ENCODE results near the gene DQX1. TPM values are rescaled to one million over a fixed set of nuclear protein-coding genes. Genes with fewer than 3 reads are reported as not detected.
A peak's percentile ranks its signal among the peaks of the same experiment; 100 is the strongest.

Gene DQX1
- total and polyA plus RNA-seq, 9 of the 15 experiments (the other 6 are each of a cell fraction or from before 2014, with no cell fraction given), result 0.04 to 0.38 (median 0.18) TPM; not detected in 1

GRCh38 chr2:74529357-74530238, 3.6 kb upstream of the DQX1 start, which contains the start of the genes AUP1 and HTRA2 (continued):
- peak; percentile 12 for TF ChIP-seq ASH1L (IDR thresholded peaks at IDR 0.05; ENCODE audit: borderline replicate concordance, low read depth, partially characterized antibody)
- peak; percentile 90 for TF ChIP-seq ETV1 (tag; conservative IDR thresholded peaks at IDR 0.05; ENCODE audit: low read depth)
- peak; percentile 91 for TF ChIP-seq XRCC5 (IDR thresholded peaks at IDR 0.05; ENCODE audit: low read depth, low read length)
- TF ChIP-seq ZFX (CRISPR knock-in tag; IDR thresholded peaks at IDR 0.05), result peak; percentile 55
- no peak for TF ChIP-seq ZNF384 (IDR thresholded peaks at IDR 0.05; ENCODE audit: low read depth, low read length)
- TF ChIP-seq SMC3 (conservative IDR thresholded peaks at IDR 0.05; ENCODE audit: insufficient read depth, low read depth, low read length), result no peak
- TF ChIP-seq ZNF23 (CRISPR knock-in tag; IDR thresholded peaks at IDR 0.05), result no peak
- TF ChIP-seq COPS2 (conservative IDR thresholded peaks at IDR 0.05), result no peak
- TF ChIP-seq TFE3 (CRISPR knock-in tag; IDR thresholded peaks at IDR 0.05), result no peak
- no peak for TF ChIP-seq BRCA1 (IDR thresholded peaks at IDR 0.05)
- no peak for TF ChIP-seq BRCA1 (CRISPR knock-in tag; IDR thresholded peaks at IDR 0.05)
- no peak for TF ChIP-seq ZFP1 (CRISPR knock-in tag; IDR thresholded peaks at IDR 0.05)
- peak; percentile 48; the same call in 1 of the 2 replicates for TF ChIP-seq RNF2 (IDR thresholded peaks at IDR 0.05)
- TF ChIP-seq NFIC (IDR thresholded peaks at IDR 0.05), result peak; percentile 39
- no peak for TF ChIP-seq ZNF263 (CRISPR knock-in tag; IDR thresholded peaks at IDR 0.05; ENCODE audit: borderline replicate concordance)
- TF ChIP-seq CREM (IDR thresholded peaks at IDR 0.05; ENCODE audit: low read depth), result peak; percentile 93
- TF ChIP-seq NEUROD1 (IDR thresholded peaks at IDR 0.05; ENCODE audit: borderline replicate concordance, low read depth, low read length, partially characterized antibody), result peak; percentile 27
- no peak for TF ChIP-seq E2F3 (CRISPR knock-in tag; IDR thresholded peaks at IDR 0.05)
- TF ChIP-seq RBM34 (IDR thresholded peaks at IDR 0.05; ENCODE audit: borderline replicate concordance, insufficient read depth, low read length), result no peak
- TF ChIP-seq CREB1 (IDR thresholded peaks at IDR 0.05), result peak; percentile 84
- peak; percentile 73 for TF ChIP-seq CREB1 (CRISPR knock-in tag; IDR thresholded peaks at IDR 0.05)

Data from K562 (cell line).